Measurements from ENCODE around the gene RARRES1.
"Not testable (repeated sequence)": the region's sequence is repeated elsewhere in the genome, so short reads cannot be mapped to it uniquely, and the experiment has no call there.

RARRES1 gene

DNA sequence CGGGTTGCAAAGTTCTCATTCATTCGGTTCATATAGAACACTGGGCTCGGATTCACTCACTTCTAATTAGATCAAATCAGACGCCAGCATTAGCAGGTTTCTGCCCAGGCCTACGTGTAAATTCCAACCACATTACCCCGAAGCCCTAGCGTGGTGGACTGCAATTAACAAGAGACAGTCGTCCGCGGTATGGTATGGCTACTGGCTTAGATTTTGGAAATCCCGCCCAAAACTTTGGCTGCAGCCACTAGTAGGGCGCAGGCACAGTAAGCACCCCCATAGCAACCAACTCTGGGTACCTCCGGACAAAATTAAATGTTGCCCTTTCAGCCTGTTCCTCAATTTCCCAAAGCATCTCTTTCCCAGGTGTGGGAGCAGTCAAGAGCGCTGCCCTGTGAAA is 771 bp downstream of the RARRES1 start:
- DNase-seq, result peak; percentile 20

DNA sequence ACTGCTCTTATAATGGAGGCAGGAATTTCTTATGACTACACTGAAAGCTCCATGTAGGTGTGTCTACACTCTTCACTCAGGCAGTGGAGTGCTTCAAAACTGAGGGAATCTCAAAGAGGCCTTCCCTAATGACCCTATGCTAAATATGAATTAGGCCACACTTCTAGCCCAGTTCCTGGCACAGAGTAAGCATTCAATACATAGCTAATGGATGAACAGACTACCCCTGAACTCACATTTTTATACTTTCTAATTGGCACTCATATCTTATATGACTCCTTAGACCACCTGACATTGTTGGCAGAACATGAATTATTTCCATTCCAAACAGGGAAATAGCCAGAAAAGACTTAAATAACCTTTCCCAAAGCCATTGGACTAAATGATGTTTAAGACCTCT is 3.4 kb downstream of the RARRES1 start:
- no peak for DNase-seq

DNA sequence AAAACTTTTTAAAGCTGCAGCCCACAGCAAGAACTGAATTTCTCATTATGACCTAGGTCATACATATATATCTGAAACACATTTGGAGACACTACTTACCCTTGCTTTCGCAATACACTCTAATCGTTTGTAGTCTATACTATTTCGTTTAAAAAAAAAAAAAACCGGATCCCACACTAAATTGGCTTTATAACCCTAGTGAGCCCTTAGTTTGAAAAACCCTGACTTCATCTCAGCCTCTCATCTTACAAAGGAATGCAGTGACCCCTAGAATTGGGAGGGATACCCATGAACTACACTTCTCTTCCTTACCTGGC is 4.2 kb downstream of the RARRES1 start:
- DNase-seq, result no peak

DNA sequence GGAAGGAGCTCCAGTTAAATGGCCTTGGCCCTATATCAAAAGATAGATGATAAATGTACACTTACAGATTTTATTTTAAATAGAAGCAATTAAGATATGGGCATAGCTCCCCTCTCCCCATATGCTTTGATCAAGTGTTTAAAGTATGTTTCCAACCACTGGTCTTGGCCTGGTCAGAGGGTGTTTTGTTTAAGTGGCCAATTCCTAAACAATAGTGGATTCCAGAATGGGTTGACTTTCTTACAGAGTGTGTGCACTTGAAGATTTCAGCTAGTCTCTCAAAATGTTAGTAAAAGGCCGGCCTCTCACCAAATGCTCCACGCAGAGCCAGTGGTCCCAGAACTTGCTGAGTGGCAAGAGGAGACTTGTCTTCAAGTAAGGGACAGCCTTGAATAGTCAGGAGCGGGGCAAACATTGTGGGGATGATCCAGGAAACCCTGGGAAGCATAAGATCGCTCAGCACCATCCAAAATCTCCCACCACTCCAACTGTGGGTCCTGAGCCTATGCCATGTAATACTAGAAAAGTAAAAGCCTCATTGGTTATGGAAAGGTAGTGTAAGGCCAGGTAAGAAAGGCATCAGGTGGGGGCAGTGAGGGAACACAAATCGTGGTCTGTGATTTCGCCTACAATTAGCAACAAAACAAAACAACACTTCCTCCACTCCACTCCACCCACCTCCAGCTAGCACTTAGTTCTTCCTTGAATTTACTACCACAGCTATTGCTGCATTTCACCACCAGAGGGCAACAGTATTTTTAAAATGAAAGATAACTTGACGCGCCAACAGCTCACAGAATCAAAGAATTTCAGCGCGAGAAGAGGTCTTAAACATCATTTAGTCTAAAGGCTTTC is 4.8 kb downstream of the RARRES1 start:
- DNase-seq, result peak; percentile 76

DNA sequence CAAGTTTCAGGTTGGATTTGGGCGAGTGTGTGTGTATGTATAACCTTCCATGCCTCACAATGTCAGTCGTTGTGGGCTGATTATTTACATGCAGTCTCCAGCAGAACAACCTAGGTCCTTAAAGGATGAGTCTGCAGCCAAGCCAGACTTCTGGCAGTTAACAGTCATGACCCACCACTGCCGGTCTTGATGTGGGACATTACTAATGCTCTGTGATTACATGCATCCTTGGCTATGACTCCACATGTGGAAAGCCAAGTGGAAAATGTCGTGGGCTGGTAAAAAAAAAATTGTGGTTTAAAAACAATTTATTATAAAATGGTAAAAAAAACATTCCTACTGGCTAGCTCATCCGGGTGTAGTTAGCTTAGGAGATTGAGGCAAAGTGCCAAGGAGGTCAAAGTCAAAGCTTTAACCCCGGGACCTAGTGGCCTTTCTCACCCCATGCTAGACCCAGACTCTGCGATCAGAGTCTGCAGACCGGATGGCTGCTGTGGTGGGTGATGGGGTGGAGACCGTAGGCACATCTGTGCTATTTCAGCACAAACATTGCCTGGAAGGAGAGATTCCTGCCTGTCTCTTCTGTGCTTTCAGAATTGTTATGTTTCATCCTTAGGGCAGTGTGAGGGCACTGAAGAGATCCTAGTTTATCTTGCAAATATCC is 6.8 kb downstream of the RARRES1 start:
- no peak for DNase-seq

DNA sequence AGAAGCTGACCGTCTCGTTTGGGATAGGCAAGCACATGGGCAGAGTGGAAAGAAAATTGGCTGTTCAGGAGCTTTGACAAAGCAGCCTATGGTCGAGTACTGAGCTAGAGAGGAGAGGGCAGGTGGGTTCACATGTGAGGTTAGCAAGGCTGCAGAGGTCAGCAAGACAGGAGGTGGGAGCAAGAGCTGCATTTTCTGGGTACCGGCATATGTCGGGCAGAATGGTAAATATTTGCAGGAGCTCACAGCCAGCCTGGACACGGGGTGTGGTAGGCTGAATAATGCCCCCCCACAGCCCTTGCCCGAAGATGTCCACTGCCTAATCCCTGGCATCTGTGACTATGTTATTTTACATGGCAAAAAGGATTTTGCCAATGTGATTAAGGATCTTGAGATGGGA is 8.3 kb downstream of the RARRES1 start:
- no peak for DNase-seq

DNA sequence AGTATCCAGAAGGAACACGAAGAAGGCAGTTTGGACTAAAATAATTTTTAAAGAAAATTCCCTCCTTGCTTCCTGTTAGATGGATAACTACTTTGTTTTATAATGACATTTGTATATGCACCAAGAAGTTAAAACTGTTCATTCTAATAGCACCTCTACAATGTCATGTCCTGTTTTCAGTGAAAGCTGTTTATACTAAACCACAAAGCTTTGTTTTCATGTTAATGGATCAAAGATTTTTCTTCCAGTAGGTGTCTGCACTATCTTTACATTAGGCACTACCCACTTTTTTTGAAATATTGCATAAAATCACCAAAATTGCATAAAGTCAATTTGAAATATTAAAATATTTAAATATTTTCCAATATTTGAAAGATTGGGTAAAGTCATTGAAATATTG is 10.1 kb downstream of the RARRES1 start:
- DNase-seq, result no peak

DNA sequence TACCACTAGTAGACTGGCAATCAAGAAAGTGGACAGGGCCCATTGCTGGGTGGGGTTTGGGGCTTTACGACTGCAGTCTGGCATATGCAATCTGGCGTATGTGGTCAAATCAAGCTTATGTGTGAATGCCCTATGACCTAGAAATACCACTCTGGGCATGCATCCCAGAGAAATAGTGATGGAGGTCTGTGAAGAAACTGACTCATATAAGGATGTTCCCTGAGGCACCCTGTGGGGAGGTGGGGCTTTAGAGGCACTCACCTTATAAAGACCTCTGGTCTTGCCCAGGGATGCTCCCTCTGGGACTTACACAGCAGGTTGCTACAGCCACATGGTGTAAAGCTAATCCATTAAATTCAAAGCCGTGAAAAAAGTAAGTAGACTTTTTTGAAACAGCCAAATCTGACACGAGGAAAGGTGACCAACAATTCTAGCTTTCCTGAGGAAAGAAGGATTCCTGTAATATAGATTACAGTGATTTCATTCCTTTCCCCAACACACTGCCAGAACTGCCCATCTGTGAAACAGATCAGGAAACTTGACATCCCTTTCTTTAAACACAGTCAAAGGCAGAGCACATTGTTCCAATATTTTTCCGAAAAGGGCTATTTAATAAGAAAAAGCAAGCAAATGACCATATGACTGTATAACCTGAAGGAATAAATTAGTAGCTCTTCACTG is 13.6 kb downstream of the RARRES1 start:
- DNase-seq, result peak; percentile 32

DNA sequence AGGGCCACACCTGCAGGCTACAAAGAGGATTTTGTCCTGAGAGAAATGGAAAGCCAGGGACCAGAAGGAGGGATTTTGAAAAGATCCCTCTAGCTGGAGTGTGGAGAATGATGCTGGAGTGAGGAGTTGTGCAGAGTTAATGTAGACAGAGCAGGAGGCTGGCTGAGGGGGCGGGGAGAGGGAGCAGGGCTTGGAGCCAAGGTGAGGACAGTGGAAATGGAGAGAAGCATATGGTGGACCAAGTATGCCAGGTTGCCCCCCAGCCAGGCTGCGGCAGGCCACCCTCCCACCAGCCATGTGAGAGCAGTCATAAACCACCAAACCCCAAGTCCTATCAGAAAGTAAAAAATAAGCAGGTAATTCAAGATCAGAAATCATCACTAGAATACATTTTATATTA is 14.7 kb downstream of the RARRES1 start:
- no peak for DNase-seq

DNA sequence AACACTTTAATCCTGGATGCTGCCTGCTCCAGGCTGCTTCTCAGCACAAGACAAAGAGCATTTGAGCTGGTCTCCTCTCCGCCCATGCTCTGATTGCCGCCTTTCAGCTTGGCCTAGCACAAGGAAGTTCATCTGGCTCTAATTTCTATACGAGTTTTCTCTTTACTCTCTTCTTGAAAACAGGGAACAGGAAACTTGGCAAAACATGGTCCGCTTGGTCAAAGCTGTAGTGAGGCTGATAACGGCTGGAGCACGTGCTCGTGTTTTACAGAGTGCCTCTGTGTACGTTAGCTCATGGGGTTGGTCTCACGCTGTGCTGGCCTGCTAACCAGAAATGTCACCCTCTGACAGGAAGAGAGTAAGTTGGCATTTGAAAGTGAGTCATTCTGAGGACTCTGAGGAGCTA is 19.2 kb downstream of the RARRES1 start:
- DNase-seq, result no peak

DNA sequence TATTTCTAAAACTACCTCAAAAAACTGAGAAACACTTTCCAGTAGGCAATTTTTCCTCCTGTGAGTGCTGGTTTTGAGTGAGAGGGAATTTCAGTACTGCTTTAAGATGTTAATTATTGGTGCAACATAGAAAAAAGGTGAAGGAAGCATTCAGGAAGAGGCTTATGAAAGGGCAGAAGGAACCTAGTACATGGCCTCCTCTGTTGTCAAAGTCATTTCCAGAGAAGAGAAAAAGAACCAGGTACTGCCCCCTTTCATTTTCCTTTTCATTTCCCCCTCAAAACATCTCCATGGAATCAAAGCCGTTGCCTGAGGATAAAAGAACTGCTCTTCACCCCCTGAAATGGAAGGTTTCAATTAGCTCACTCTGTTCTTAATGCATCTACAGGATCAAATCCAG is 19.8 kb downstream of the RARRES1 start:
- DNase-seq, result no peak

DNA sequence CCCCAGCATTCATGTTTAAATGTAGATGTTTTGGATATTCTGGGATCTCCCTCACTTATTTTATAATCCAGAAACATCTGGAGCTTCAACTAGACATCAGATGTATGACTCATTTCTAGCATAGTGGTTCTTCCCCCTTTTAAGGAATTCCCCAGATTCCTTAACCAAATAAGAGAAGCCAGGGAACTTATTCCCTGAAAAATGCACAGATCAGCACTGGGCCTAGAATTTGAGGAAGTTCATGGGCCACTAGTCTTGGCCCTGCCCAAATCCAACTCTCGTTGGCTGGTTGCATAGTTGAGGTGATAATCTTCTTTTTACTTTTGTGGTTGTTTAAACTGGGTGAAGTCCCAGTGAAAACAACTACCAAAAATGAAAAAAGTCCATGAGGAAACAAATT is 20.4 kb downstream of the RARRES1 start:
- no peak for DNase-seq

DNA sequence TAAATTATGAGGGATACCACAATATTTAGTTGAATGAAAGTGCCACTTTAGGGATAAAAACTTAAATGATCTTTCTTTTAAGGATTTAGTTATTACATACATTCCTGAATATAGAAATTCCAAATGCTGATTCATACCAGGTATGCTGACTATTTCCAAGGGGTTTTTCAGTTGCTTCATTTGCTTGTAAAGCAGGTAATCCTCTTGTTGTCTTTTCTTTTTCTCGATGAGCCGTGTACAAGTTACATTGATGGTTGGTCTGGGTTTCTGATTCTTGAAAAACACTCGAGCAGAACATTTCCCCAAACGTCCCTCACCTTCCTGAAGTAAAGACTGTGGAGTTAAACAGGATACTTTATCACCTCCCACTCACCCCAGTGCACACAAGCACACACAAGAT is 21.7 kb downstream of the RARRES1 start:
- DNase-seq, result no peak

DNA sequence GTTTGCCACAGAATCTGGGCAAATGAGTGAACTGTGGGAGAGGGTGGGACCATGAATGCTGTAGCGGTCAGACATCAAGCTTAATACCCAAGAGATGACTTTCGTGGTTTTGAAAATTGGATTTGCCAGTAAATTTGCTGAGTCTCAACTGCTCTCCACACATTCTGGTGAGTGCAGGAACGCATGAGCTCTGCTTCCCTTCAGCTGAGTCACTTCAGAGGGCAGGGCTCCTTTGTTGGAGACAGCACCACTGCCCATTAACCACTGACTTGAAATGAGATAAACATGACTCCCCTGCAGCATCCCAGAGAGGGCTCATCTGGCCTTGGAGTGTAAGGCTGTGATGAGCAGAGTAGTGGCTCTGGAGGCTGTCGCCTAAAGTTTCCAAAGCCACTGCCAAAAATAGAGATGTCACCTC is 22.6 kb downstream of the RARRES1 start:
- DNase-seq, result peak; percentile 20

DNA sequence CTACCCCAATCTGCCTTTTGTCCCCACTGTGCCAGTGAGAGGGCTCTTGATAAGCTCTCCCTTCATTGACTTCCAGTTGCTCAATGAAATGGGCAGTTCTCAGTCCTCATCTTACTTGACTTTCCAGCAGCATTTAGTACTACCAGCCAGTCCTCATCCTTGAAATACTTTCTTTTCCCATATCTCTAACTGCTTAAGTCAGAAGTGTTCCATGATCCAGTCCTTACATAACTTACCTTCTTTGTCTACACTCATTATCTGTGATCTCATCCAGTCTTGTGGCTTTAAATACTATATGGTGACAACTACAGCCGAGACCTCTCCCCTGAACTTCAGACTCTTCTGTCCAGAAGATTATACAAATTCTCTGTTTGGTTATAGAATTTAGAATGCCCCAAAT is 28.7 kb downstream of the RARRES1 start:
- no peak for DNase-seq

DNA sequence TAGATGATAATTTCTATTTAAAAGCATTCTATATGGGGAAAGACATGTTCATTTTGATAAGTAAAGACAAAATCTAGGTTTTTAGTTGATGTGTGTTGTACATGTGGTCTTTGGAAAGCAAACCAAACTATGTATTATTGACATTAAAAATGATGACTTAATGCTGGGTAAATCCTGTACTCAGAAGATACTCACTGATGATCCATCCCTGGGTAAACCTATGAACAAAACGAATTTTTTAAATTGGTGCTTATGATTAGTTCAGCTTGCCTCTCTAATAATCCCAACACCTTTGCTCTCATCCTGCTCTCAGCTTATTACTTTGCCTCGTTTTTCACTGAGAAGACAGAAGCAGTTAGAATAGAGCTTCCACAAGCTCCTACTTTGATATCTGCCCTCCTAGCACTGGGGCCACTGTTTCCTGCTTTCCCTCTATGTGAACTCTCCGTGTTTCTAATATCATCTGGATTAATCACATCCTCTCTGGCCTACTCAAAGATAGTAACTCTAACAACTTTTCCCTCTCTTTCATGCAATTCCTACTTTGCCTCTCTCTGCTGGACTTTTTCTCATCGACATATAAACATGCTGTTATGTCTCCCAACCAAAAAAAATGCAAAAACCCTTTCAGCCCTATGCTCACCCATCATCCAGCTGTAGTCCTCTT is 29.3 kb downstream of the RARRES1 start:
- DNase-seq, result no peak

DNA sequence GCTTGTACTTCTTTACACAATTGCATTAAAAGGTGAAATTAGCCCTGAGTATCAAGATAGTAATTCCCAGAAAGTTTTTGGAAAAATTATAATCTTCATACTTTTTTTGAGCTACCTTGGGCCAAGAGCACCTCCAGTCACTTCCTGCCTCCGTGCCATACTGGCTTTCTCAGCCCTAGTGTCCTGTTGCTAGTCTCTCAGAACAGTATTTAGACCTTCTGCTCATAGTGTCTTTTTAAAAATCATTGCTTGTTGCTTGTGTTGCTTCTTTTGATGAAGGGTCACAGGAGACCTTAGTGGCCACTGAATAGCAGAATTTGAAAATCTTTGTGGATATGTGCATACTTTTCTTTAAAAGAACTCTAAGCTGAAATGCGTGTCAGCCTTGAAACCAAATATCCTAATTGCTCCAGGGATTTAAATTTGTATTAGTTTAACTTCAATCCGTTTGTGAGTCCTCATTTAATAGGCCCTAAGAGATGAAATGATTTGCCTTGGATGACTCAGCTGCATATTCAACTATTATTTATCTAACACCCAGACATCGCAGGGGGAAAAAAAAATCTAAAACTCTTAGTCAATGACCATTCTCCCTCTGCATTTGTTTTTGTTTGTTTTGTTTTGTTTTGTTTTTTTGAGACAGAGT is 30.7 kb downstream of the RARRES1 start:
- no peak for DNase-seq

DNA sequence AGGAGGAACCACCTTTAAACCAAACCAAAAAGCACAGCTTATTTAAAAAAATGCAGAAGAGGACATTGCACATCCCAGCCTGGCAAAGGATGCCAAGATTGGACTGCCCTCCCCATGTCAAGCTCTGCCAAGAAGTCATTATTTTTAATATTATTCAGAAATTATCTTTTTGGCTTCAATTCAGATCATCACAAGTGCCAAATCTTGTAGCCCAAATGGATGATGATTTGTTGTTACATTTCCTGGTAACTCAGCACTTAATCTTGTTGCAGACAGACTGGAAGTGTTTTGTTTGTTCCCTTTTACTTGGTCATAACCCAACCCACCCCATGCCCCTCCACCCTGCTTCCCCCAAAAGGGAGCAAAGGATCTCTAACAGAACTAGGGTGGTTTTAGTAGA is 31.7 kb downstream of the RARRES1 start:
- DNase-seq, result no peak

DNA sequence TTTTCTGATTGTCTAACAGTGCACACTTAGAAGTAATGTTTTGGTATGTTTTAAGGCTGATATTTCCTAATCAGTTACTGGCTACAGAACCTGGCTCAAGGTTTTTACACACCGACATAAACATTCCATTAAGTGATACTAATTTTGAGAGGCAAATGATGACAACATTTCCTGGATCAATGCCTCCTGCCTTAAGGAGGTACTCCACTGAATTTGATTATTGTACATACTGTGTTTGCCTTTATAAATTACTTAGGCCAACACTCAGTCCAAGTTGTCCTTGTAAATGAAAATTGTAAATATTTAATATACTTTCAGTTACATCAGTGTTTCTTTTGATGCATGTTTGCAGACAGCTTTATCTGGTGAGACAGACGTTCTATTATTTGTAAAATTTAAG is 35.6 kb downstream of the RARRES1 start:
- no peak for DNase-seq

DNA sequence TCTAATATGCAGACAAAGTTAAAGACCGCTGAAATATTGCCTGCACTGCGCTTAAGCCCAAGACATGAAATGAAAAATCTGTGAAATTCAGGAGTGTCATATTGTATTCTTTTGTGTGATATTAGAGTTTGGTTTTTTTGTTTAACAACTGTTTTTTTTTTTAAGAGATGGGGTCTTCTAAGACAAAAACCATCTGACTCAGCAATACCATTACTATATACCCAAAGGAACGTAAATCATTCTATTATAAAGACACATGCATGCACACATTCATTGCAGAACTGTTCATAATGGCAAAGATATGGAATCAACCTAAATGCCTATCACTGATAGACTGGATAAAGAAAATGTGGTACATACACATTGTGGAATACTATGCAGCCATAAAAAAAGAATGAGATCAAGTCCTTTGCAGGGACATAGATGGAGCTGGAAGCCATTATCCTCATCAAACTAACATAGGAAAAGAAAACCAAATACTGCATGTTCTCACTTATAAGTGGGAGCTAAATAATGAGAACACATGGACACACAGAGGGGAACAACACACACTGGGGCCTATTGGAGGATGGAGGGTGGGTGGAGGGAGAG is 38.3 kb downstream of the RARRES1 start:
- not testable (repeated sequence) for DNase-seq

DNA sequence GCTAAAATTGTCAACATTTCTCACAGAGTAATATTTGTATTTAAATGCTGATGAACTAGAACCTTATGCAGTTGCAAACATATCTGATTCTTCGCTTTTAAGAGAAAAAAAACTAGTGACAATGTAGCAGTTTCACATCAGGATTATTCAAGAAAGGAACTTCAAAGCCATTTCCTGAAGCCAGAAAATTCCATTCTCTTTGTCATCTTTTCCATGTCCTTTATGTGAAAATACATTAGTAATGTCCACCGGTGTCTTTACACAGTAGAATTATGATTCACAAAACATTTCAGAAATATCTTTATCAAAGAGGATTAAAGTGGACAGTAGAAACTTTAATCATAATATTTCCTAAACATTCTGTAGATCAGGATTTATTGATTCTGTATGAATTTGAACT is 47.1 kb downstream of the RARRES1 start:
- DNase-seq, result no peak

DNA sequence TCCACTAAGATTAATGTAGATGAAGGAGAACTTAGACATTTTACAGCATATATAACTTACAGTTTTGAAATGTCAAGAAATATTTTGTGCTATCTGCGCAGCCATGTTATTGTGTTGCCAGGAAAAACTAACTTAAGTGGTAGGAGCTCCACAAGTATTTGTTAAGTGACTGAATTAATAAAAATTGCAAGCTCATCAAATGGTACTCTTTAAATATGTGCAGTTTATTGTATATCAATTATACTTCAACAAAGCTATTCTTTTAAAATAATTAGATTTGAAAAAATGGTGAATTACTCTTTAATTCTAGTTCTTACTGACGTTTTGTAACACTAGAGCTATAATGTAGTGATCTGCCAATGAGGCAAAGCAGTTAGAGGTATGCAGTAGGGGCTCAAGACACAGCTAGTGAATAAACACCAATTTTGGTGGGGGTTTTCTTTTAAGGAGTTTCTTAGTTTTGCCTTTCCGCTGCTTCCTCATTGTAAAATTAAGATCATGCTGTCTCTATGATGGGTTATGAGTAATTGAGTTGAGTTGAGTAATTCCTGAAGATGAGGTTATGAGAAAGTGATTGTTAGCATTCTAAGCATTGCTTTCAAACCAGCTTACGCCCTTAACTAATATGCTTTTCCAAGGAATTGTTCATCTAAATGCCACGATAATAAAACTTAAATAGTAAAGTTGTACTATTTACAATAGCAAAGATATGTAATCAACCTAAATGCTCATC is 48.9 kb downstream of the RARRES1 start:
- DNase-seq, result no peak

Measured in NCI-H82 (cell line).